Measurements from ENCODE around the gene UFD1.

The UFD1 gene

DNA sequence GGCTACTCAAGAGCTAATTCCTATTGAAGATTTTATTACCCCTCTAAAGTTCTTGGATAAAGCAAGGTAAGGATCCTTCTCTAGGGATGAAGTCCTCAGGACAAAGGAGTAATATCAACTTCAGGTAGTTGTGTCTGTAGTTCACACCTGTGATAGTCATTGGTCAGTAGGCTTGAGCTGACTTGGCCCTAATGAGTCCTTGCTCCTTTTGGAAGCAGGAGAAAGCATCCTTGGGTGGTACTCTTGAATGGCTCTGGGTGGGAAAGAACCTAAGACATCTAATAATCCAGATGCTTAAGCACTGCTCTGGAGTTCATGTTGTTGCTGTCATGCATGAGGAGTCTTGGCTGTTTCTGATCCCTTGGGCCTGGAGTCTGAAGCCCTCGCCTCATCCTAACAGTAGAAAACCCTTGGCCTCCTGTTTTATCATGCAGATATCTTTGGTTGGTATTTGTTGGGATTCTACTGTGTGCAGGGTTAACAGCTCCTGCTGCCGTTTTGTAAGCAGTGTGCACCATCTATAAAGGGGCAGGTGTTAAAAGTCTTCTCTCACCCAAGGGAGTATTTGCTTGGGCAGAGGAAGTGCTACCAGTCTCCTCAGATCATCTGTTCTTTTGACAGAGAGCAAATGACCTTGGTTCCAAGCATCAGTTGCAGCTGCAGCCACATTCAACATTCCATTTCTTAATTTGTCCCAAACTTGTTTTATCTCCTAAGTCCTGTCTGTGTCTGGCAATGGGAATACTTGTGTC lies 44.0 kb downstream of the UFD1 start:
- Histone ChIP-seq H3K4me3 (ENCODE audit: low read depth, low read length) (no peak overlapping the region), H3K36me3 (ENCODE audit: insufficient read depth, low read length) (no peaks in the 10 kb centered on the region), H3K27me3 (ENCODE audit: insufficient read depth, low read length) (no peaks in the 10 kb centered on the region), H3K79me2 (ENCODE audit: control insufficient read depth, insufficient read depth, low read length, unreplicated experiment) (peaks cover 17% of the 10 kb centered on the region), H3K27ac (ENCODE audit: low read depth, low read length) (no peak overlapping the region), H2AFZ (ENCODE audit: low read length, unreplicated experiment) (no peak overlapping the region), H3K4me1 (ENCODE audit: control insufficient read depth, insufficient read depth, low read length, unreplicated experiment) (no peaks in the 10 kb centered on the region)

DNA sequence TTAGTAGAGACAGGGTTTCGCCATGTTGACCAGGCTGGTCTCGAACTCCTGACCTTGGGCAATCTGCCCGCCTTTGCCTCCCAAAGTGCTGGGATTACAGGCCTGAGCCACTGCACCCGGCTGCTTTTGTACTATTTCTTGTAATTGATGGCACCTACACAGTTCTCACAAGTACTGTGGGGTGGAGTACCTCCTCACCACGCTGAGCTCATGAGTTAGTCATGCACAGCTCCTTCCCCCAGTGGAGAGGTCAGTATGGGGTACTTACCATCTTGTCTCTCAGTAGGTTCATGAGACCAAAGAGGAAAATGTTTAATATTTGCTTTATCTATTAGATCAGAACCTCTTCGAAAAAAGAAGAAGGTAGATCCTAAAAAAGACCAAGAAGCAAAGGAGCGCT lies 44.6 kb downstream of the UFD1 start:
- H3K79me2 ChIP-seq (ENCODE audit: control insufficient read depth, insufficient read depth, low read length, unreplicated experiment): peaks cover 23% of the 10 kb centered on the region
- H2AFZ ChIP-seq (ENCODE audit: low read length, unreplicated experiment): no peak overlapping the region
- no peak overlapping the region for H3K27ac ChIP-seq (ENCODE audit: low read depth, low read length)
- H3K4me3 ChIP-seq (ENCODE audit: low read depth, low read length): no peak overlapping the region
- H3K27me3 ChIP-seq (ENCODE audit: insufficient read depth, low read length): no peaks in the 10 kb centered on the region
- H3K36me3 ChIP-seq (ENCODE audit: insufficient read depth, low read length): no peaks in the 10 kb centered on the region; the same call in 1 of the 2 replicates
- H3K4me1 ChIP-seq (ENCODE audit: control insufficient read depth, insufficient read depth, low read length, unreplicated experiment): peaks cover 3% of the 10 kb centered on the region

DNA sequence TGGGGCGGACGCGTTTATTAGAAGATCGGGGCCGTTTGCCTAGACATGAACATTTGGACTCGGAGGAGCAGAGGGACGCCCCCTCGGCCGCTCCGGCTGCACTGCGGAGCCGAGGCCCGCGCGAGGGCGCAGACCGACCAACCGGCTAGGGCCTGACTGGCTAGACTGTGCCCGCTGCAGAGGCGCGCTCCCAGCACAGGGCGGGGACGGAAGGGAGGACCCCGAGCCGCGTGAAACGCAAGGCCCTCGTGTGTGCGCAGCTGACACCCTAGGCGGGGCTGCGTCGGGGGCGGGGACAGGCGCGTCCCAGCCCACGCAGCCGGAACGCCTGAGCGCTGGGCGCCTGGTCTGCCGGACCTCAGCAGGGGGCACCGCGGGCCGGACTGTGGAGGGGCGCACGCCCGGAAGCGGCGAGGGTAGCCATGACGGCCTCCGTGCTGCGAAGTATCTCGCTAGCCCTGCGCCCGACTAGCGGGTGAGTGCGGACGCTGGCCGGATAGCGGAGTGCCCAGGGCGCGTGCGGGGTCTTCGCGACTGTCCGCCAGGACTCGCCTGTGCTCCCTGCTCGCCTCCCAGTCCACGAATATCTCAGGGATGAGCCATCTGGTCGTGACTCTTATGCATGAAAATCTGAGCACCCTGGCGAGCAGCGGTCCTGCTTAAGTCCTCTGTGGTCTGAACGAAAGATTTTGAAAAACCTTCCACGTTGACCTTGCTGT lies 46.7 kb downstream of the UFD1 start, which contains the start of gene MRPL40:
Gene MRPL40 (plus strand): TSS at position 413 of the 719 bp plus-strand sequence. CDS start 10 bp downstream, at position 423.
- Histone ChIP-seq H3K4me1 (ENCODE audit: control insufficient read depth, insufficient read depth, low read length, unreplicated experiment) (peaks cover 5% of the 10 kb centered on the region), H3K36me3 (ENCODE audit: insufficient read depth, low read length) (no peaks in the 10 kb centered on the region; the same call in 1 of the 2 replicates), H3K27ac (ENCODE audit: low read depth, low read length) (peak within 1 kb of the TSS; percentile 90), H3K79me2 (ENCODE audit: control insufficient read depth, insufficient read depth, low read length, unreplicated experiment) (peaks cover 40% of the 10 kb centered on the region), H3K27me3 (ENCODE audit: insufficient read depth, low read length) (no peaks in the 10 kb centered on the region), H2AFZ (ENCODE audit: low read length, unreplicated experiment) (peak within 1 kb of the TSS; percentile 85), H3K4me3 (ENCODE audit: low read depth, low read length) (peak within 1 kb of the TSS; percentile 98)

DNA sequence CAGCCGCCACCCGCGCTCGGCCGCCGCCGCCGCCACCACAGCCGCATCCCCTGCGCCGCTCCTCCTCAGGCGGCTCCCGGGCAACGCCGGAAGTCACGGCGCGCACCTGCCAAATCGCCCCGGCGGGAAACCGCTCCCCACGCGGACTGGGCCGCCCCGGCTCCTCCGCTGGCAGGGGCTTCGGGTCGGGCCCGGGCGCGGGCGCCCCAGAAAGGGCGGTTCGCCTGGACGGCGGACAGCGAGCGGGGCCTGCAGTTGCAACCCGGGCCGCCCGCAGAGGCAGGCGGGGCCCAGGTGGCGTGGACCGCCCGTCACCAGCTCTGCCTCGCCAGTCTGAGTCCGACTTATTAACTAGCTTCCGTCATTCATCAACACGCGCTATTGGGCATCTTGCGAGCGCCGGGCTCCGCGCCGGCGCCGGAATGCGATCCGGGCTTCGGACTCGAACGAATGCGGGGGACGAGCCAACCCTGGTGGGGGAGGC lies 47.3 kb downstream of the UFD1 start, which contains the start of gene HIRA:
Gene HIRA (minus strand): TSS at position 85 of the 484 bp plus-strand sequence. CDS start 257 bp downstream, outside the sequence.
- H3K27me3 ChIP-seq (ENCODE audit: insufficient read depth, low read length): no peaks in the 10 kb centered on the region
- peaks cover 46% of the 10 kb centered on the region for H3K79me2 ChIP-seq (ENCODE audit: control insufficient read depth, insufficient read depth, low read length, unreplicated experiment)
- peaks cover 5% of the 10 kb centered on the region for H3K4me1 ChIP-seq (ENCODE audit: control insufficient read depth, insufficient read depth, low read length, unreplicated experiment)

DNA sequence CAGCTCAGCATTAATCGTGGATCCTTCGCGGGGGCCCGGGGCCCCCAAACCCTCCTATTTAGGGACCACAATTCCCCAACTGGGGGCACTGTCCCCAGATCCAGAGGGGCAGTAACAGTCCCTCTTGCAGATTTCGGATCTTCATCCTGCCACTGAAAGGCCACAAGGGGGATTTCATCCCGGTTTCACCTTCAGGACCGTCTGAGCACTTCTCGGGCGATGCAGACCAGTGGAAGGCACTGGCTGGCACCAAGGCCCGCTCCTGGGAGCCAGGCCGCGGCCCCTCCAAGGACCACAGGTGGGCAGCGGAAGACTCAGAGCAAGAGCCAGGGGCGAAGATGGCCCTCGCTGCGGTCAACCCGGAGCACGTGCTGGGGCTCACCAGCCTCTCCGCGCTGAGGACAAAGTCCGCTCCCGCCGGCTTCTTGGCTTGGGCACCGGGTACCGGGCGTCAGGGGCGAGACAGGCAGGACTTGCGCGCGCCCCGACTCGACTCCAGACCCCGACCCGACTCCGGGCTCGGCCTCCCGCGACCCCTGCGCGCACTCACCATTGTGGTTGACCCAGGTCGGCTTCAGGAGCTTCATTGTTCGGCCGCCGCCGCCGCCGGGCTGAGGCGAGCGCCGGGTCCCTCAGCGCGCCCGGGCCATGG lies 48.0 kb downstream of the UFD1 start:
- Histone ChIP-seq H3K36me3 (ENCODE audit: insufficient read depth, low read length) (no peaks in the 10 kb centered on the region; the same call in 1 of the 2 replicates), H3K4me1 (ENCODE audit: control insufficient read depth, insufficient read depth, low read length, unreplicated experiment) (peaks cover 5% of the 10 kb centered on the region)

More for the DNA sequence above, 47.3 kb downstream of the UFD1 start, which contains the start of gene HIRA:
- Histone ChIP-seq H3K36me3 (ENCODE audit: insufficient read depth, low read length) (no peaks in the 10 kb centered on the region; the same call in 1 of the 2 replicates), H2AFZ (ENCODE audit: low read length, unreplicated experiment) (peak within 1 kb of the TSS; percentile 85), H3K4me3 (ENCODE audit: low read depth, low read length) (peak within 1 kb of the TSS; percentile 98), H3K27ac (ENCODE audit: low read depth, low read length) (peak within 1 kb of the TSS; percentile 90)

DNA sequence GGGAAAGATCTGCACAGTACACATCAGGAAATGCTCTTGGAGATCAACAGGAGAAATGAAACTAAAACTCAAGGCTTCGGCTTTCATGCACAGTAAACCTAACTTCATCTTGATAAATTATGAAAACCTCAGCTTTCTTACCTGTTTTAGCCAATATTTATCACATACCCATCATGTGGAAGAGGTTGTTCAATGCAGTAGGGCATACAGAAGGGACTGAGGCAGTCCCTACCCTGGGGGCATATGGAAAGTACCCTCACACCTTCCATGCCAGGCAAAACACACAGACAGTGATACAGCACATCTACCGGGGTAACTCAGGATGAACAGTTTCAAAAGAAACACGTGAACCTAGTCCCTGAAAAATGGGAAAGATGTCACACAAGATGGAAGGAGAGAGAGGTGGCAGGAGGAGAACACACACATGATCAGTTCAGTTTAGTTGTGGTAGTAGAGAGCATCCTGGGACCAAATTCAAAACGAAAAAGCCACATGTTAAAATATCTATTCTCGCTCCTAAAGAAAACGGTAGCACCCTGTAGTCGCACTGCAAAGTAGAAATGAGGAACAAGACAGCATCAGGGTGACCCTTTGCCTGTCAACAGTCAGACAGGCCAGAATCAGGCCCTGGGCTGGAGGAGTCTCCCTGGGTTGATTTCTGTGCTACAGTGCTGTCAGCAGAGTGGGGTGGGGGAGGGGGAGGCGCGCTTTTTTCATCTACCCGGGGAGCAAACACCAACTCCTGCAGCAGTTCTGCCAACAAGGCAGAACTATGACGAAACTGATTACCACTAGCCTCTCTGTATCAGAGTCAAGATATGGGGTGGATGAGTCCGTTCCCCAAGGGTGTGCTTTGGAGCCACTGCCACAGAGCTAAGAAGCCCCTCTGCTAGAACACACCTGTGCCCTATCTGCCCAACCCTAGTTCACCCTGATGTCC lies 48.8 kb downstream of the UFD1 start:
- H3K36me3 ChIP-seq (ENCODE audit: insufficient read depth, low read length): no peaks in the 10 kb centered on the region; the same call in 1 of the 2 replicates
- no peak overlapping the region for H2AFZ ChIP-seq (ENCODE audit: low read length, unreplicated experiment)
- H3K27ac ChIP-seq (ENCODE audit: low read depth, low read length): peak overlapping the region; percentile 61
- H3K4me1 ChIP-seq (ENCODE audit: control insufficient read depth, insufficient read depth, low read length, unreplicated experiment): peaks cover 5% of the 10 kb centered on the region
- no peaks in the 10 kb centered on the region for H3K27me3 ChIP-seq (ENCODE audit: insufficient read depth, low read length)
- peak overlapping the region; percentile 80 for H3K4me3 ChIP-seq (ENCODE audit: low read depth, low read length)
- H3K79me2 ChIP-seq (ENCODE audit: control insufficient read depth, insufficient read depth, low read length, unreplicated experiment): peaks cover 58% of the 10 kb centered on the region

More for the DNA sequence above, 48.0 kb downstream of the UFD1 start:
- Histone ChIP-seq H3K4me3 (ENCODE audit: low read depth, low read length) (peak overlapping the region; percentile 80), H2AFZ (ENCODE audit: low read length, unreplicated experiment) (no peak overlapping the region), H3K27ac (ENCODE audit: low read depth, low read length) (peak overlapping the region; percentile 61), H3K27me3 (ENCODE audit: insufficient read depth, low read length) (no peaks in the 10 kb centered on the region), H3K79me2 (ENCODE audit: control insufficient read depth, insufficient read depth, low read length, unreplicated experiment) (peaks cover 53% of the 10 kb centered on the region)

DNA sequence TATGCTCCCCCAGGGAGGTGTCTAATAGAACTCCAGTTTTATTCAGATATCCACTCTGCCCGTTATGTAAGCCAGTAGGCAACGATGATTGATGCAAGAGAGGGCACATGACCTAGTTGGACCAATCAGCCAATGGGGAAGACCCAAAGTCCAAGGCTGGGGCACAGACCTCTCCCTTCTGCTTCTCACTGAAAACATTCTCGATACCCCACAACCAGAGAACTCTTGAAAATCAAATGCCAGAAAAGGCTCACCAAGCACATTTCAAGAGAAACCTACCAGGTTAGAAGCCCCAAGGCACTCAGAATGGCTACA lies 54.9 kb downstream of the UFD1 start:
- Histone ChIP-seq H3K4me1 (ENCODE audit: control insufficient read depth, insufficient read depth, low read length, unreplicated experiment) (no peaks in the 10 kb centered on the region), H3K4me3 (ENCODE audit: low read depth, low read length) (no peak overlapping the region), H2AFZ (ENCODE audit: low read length, unreplicated experiment) (no peak overlapping the region), H3K27ac (ENCODE audit: low read depth, low read length) (no peak overlapping the region), H3K36me3 (ENCODE audit: insufficient read depth, low read length) (0 out of 2 replicates have a peak, but pooled peaks cover 4% of the 10 kb centered on the region), H3K79me2 (ENCODE audit: control insufficient read depth, insufficient read depth, low read length, unreplicated experiment) (peaks cover 85% of the 10 kb centered on the region), H3K27me3 (ENCODE audit: insufficient read depth, low read length) (no peaks in the 10 kb centered on the region)

DNA sequence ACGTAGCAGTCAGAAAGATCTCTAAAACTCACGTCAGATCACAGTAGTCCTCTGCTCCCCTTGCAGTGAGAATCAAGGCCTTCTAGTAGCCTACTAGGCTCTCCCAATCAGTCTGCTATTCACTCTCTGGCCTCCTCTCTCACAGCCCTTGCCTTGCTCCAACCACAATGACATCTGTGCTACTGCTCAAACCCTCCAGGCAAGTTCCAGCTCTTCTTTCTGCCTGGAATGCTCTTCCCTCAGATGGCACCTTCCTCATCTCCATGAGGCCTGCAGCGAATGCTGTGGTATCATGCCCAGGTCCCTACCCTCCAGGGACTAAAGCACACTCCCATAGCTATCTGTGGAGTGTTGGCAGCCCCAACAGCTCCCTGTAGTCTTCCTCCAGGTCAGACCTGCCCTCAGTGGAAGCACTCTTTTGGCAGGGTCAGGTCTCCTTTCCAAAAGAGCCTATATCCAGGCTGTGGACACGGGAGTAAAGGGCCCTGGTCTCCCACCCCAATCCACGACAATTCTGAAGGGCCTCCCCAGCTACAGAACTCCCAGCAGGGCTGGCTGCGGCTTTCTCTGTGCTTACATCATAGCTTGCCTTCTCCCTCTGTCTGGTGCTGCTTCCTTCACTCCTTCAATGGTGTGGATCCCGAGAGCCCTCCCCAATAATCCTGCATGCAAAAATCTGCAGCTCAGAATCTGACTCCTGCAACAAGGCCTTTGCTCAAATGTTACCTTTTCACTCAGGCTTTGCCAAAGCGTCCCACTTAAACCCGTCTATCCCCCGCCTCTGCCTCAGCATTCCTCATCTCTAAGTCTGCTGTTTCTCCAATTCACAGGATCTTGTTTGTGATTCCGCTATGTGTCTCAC lies 56.3 kb downstream of the UFD1 start:
- Histone ChIP-seq H3K36me3 (ENCODE audit: insufficient read depth, low read length) (0 out of 2 replicates have a peak, but pooled peaks cover 4% of the 10 kb centered on the region), H3K4me3 (ENCODE audit: low read depth, low read length) (no peak overlapping the region), H2AFZ (ENCODE audit: low read length, unreplicated experiment) (no peak overlapping the region), H3K4me1 (ENCODE audit: control insufficient read depth, insufficient read depth, low read length, unreplicated experiment) (no peaks in the 10 kb centered on the region), H3K79me2 (ENCODE audit: control insufficient read depth, insufficient read depth, low read length, unreplicated experiment) (peaks cover 83% of the 10 kb centered on the region), H3K27ac (ENCODE audit: low read depth, low read length) (no peak overlapping the region), H3K27me3 (ENCODE audit: insufficient read depth, low read length) (no peaks in the 10 kb centered on the region)

DNA sequence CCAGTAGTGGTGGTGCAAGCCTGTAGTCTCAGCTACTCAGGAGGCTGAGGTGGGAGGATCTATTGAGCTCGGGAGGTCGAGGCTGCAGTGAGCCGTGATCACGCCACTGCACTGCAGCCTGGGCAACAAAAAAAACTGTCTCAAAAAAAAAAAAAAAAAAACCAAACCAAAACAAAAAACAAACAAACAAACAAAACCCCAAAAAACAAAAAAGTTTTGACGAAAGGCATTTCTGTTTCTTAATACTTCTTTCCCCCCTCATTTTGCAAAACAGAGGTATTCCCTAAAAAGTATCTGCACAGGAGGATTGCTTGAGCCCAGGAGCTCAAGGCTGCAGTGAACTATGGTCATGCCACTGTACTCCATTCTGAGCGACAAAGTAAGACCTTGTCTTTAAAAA lies 58.7 kb downstream of the UFD1 start:
- no peak overlapping the region for H2AFZ ChIP-seq (ENCODE audit: low read length, unreplicated experiment)
- peaks cover 84% of the 10 kb centered on the region for H3K79me2 ChIP-seq (ENCODE audit: control insufficient read depth, insufficient read depth, low read length, unreplicated experiment)
- no peaks in the 10 kb centered on the region for H3K27me3 ChIP-seq (ENCODE audit: insufficient read depth, low read length)
- no peaks in the 10 kb centered on the region for H3K4me1 ChIP-seq (ENCODE audit: control insufficient read depth, insufficient read depth, low read length, unreplicated experiment)
- no peak overlapping the region for H3K27ac ChIP-seq (ENCODE audit: low read depth, low read length)
- H3K4me3 ChIP-seq (ENCODE audit: low read depth, low read length): no peak overlapping the region
- 0 out of 2 replicates have a peak, but pooled peaks cover 4% of the 10 kb centered on the region for H3K36me3 ChIP-seq (ENCODE audit: insufficient read depth, low read length)
